DND-41 (cell line): ENCODE data around the gene RNF4.
A peak's percentile ranks its signal among the peaks of the same experiment; 100 is the strongest.

Source experiments
- EZH2 ChIP-seq: IDR thresholded peaks from 3 replicates; pipeline ENCODE4 v1.6.1; 2012; ENCODE audit warnings: borderline replicate concordance, low read depth, mild to moderate bottlenecking, moderate library complexity, low read length, inconsistent platforms; ENCODE audit not compliant: severe bottlenecking
- TF ChIP-seq, protein P1 (sequence below): IDR thresholded peaks from 2 replicates; pipeline ENCODE4 v1.5.1; 2012; ENCODE audit warnings: borderline replicate concordance, low read length, moderate library complexity, mild to moderate bottlenecking; ENCODE audit not compliant: poor library complexity, severe bottlenecking; ENCODE audit errors: extremely low read depth

DNA sequence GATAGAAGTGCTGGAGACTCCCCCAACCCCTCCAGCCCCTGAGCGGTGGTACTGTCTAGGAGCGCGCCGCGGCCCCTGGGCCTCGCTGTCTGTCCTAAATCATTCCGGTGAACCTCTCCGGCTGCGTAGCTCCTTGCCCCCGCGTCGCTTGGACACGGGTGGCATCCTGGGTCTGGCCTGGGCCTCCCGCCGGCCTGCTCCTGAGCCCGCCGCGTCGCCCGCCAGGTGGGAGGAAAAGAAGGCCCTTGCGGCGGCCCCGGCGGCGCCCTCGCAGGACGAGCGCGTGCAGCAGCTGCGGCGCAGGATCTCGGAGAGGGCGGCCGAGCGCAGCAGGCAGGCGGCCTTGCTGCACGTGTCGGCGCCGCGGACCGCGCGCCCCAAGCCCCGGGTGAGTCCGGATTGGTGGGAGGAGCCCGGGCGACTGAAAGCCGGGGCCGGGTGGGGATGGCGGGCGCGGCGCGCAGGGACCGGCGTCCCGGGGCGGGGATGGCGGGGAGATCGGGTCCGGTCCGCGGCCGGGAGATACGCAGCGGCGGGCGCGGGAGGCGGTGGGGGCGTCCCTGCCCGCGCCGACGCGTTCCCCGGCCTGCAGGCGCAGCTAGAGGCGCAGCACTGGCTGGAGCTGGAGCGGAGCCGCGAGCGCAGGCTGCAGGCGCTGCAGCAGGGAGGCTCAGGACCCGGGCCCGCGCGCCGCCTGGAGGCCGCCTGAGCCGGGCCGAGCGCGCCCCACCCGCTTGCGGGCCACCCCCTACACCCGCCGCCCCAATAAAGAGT, 6.5 kb upstream of the RNF4 start:
- TF ChIP-seq, protein P1, sequence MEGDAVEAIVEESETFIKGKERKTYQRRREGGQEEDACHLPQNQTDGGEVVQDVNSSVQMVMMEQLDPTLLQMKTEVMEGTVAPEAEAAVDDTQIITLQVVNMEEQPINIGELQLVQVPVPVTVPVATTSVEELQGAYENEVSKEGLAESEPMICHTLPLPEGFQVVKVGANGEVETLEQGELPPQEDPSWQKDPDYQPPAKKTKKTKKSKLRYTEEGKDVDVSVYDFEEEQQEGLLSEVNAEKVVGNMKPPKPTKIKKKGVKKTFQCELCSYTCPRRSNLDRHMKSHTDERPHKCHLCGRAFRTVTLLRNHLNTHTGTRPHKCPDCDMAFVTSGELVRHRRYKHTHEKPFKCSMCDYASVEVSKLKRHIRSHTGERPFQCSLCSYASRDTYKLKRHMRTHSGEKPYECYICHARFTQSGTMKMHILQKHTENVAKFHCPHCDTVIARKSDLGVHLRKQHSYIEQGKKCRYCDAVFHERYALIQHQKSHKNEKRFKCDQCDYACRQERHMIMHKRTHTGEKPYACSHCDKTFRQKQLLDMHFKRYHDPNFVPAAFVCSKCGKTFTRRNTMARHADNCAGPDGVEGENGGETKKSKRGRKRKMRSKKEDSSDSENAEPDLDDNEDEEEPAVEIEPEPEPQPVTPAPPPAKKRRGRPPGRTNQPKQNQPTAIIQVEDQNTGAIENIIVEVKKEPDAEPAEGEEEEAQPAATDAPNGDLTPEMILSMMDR: peak; percentile 53
- peak; percentile 96 for TF ChIP-seq EZH2
